ENCODE data around the gene MEMO1.
"Not testable (repeated sequence)": the region's sequence is repeated elsewhere in the genome, so short reads cannot be mapped to it uniquely, and the experiment has no call there.

MEMO1 gene

DNA sequence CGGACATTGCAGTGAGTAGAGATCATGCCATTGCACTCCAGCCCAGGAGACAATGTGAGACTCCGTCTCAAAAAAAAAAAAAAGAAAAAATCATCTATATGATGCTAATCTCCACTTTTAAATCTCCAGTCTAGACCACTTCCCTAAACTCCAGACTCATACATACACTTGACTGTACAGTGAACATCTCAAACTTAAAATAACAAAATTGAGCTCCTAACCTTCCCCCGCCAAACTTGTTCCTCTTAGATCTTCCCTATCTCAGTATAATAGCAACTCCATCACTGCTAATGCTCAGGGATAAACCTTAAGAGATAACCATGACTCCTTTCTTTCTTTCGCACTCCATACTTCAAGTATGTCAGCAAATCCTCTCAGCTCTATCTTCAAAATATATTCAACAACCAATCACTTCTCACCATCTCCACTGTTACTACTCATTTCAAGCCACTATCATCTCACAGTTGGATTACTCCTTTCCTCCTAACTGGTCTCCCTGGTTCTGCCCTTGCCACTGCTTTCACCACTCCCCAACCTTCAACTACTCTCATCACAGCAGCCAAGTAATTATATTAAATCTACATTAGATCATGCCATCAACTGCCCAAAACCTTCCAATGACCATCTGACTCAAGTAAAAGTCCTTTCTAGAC is 12.0 kb downstream of the MEMO1 start:
- no peak for DNase-seq (ENCODE audit: low read depth in 2 of 2)

- DNase-seq (ENCODE audit: low read depth in 2 of 2), result no peak
These were observed 13.2 kb downstream of the MEMO1 start for GRCh38 chr2:31997653-31998052.

GRCh38 chr2:31996571-31997150 is 14.1 kb downstream of the MEMO1 start:
- DNase-seq (ENCODE audit: low read depth in 2 of 2), result no peak

- no peak for DNase-seq (ENCODE audit: low read depth in 2 of 2)
These were observed 17.9 kb downstream of the MEMO1 start for GRCh38 chr2:31992934-31993333.

DNA sequence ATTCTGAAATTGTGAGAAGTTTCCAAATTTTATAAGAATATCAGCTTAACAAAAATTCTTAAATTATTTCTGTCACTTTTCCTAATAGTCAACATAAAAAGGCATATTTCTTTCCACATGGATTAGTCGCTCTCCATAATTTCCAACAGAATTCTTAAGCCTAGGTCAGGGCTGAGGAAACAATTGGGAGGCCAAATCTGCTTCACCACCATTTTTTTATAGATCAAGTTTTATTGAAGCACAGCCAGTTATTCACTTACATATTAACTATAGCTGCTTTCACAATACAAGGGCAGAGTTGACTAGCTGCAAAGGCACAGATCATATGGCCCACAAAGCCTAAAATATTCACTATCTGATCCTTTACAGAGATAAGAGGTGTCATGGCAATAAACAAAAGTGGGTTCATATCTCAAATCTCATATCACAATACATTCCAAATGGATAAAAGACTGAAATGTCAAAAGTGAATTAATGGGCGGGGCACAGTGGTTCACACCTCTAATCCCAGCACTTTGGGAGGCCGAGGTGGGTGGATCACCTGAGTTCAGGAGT is 18.7 kb downstream of the MEMO1 start:
- DNase-seq (ENCODE audit: low read depth in 2 of 2), result no peak

- no peak for DNase-seq (ENCODE audit: low read depth in 2 of 2)
These were observed 20.9 kb downstream of the MEMO1 start for GRCh38 chr2:31989946-31990345.

DNA sequence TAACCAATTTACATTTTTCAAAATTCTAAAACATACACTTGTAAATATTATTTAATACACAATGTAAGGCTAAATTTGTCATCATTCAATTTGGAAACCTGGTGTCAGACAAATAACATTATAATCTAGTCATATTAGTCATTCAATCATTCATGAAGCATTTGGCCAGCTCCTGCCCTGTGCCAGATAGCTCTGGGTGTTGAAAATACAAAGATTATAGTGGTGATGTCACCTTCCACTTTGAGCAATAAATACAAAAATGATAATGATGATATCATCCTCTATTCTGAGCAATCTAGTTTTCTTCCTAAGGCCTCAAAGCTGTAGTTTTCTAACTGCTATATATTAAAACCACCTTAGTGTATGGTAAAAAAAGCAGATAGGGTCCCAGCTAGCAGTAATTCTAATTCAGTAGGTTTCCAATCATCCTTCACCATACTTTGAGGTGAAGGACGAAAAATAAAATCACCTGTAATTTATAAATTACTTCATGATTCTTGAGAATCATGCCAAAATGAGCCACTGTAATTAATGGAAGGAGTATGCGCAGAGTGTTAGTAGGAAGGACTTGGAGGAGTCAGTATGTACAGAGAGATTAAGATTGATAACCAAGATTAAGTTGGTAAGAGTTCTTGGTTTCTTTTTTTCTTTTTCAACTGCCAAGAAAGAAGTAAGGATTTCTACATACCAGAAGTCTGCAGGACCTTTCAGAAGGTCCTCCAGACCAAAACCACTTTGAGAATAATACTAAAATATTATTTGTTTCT is 23.2 kb downstream of the MEMO1 start:
- DNase-seq (ENCODE audit: low read depth in 2 of 2), result no peak

- DNase-seq (ENCODE audit: low read depth in 2 of 2), result no peak
These were observed 23.9 kb downstream of the MEMO1 start for GRCh38 chr2:31986906-31987305.

- DNase-seq (ENCODE audit: low read depth in 2 of 2), result no peak
These were observed 26.9 kb downstream of the MEMO1 start for GRCh38 chr2:31983762-31984467.

- no peak for DNase-seq (ENCODE audit: low read depth in 2 of 2)
These were observed 30.0 kb downstream of the MEMO1 start for GRCh38 chr2:31980674-31981356.

DNA sequence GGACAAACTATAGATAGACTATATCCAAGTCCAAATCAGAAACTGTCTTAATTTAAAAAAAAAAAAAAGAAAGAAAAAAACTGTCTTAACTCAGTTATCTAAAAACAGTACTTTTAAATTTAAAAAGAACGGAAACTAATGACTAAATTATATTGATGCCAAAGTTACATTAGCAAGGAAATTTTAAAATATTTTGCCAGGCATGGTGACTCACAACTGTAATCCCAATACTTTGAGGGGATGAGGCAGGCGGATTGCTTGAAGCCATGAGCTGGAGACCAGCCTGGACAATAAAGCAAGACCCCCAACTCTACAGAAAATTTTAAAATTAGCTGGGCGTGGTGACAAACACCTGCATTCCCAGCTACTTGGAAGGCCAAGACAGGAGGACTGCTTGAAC is 30.9 kb downstream of the MEMO1 start:
- DNase-seq (ENCODE audit: low read depth in 2 of 2), result no peak

DNA sequence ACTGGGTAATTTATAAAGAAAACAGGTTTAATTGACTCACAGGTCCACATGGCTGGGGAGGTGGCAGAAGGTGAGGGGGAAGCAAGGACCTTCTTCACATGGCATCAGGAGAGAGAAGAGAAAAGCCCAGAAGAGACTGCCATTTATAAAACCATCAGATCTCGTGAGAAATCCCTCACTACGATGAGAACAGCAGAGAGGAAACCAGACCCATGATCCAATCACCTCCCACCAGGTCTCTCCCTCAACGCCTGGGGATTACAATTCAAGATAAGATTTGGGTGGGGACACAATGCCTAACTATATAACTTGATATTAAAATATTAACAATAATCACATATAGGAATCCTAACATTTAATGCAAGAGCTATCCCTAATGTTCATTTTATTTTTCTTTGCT is 31.8 kb downstream of the MEMO1 start:
- no peak for DNase-seq (ENCODE audit: low read depth in 2 of 2)

DNA sequence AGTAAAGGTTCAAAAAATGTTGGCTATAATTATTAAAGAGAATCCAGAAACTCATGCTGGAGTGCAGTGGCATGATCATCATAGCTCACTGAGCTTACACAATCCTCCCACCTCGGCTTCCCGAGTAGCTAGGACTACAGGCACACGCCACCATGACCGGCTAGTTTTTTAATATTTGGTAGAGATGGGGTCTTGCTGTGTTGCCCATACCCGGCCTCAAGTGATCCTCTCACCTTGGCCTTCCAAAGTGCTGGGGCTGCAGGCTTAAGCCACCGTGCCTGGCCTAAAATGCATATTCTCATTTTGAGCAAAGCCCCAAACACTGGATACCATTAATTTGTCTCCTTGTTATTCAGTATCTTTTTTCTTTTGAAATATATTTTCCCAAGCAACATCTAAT is 32.4 kb downstream of the MEMO1 start:
- no peak for DNase-seq (ENCODE audit: low read depth in 2 of 2)

DNA sequence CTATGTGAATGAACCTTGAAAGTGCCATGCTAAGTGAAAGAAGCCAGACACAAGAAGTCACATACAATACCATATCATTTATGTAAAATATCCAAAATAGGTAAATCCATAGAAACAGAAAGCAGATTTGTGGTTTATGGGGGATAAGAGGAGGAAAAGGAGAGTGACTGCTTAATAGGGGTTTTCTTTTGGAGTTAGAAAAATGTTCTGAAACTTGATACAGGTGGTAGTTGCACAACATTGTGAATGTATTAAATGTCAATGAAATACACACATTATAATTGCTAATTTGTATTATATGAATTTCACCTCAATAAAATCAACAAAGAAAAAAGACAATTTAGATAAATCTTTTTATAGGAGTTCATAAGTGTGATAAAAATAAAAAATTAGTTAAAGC is 37.1 kb downstream of the MEMO1 start:
- DNase-seq (ENCODE audit: low read depth in 2 of 2), result no peak

DNA sequence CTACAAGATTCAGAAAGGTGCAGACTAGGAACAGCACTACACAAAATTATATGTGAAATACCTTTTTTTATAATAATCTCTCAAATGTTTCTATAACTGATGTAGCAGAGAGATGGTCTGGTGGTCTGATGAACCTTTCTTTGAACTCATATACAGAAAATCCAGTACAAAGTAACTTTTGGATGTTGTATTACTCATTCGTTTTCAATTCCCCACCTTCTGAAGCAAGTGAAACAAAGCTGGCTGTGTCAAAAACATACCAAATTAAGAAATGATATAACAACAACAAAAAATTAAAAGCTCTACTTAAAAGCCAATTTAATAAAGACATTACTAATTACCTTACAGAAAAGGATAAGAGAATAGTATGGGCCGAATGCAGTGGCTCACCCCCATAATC is 38.7 kb downstream of the MEMO1 start:
- DNase-seq (ENCODE audit: low read depth in 2 of 2), result no peak

GRCh38 chr2:31969178-31969577 is 41.6 kb downstream of the MEMO1 start:
- DNase-seq (ENCODE audit: low read depth in 2 of 2), result no peak

DNA sequence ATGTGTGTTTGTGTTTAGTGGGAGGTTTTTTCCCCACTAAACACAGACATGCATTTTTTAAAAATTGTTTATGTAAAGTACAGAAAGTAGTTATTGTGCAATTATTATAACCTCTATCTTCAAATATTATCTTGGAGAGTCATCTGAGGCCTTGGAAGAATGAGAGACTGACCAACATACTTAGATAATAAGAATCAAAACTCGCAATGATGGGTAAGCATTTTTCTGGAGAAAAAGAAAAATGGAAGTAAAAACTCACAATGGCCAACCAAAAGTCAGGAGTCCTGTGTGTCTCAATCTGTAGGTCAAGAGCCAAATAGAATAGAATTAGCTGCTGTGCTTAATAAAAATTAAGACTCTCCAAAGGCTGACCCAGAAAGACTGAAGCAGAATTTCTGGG is 43.0 kb downstream of the MEMO1 start:
- DNase-seq (ENCODE audit: low read depth in 2 of 2), result no peak

DNA sequence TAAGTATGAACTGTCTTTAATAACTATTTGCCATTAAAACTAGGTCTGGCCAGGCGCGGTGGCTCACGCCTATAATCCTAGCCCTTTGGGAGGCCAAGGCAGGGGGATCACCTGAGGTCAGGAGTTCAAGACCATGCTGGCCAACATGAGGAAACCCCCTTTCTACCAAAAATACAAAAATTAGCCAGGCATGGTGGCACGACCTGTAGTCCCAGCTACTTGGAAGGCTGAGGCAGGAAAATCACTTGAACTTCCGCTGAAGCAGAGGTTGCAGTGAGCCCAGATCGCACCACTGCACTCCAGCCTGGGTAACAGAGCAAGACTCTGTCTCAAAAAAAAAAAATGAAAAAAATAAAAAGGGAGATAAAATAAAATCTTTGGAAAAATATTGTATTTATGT is 44.4 kb downstream of the MEMO1 start:
- not testable (repeated sequence) for DNase-seq (ENCODE audit: low read depth in 2 of 2)

DNA sequence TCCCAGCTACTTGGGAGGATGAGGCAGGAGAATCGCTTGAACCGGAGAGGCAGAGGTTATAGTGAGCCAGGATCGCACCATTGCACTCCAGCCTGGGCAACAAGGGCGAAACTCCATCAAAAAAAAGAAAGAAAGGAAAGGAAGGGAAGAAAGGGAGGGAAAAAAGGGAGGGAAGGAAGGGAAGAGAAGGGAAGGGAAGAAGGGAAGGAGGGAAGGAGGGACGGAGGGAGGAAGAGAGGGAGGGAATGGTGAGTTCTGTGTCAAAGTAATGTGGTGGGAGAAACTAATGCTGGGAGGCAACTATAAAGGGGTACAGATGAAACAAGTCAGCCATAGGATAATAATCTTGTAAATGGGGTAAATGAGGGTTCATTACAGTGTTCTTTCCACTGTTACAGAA is 45.7 kb downstream of the MEMO1 start:
- no peak for DNase-seq (ENCODE audit: low read depth in 2 of 2)

GRCh38 chr2:31962757-31963361 is 47.9 kb downstream of the MEMO1 start:
- no peak for DNase-seq (ENCODE audit: low read depth in 2 of 2)

DNA sequence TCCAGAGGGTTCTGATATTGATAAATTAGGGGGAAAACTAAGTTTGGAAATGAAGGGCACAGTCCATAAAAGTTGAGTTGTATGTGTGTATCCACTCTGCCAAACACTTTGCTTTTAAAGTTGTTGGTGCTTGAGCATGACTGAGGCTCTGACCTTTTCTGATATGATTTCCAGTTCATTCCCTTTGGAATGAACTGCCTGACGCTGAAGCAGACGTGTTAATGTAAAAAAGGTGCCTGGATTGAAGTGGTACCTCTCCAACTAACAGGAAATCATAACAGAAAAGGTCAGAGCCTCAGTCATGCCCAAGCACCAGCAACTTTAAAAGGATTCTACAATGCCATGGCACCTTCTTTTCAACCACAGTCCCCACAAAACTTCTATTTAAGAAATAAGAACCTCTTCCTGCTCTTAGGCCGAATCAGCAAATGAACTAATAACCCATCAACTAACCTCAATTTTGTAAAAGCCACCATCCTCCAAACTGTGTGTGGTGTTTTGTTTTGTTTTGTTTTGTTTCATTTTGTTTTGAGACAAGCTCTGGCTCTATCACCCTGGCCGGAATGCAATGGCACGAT is 52.6 kb downstream of the MEMO1 start:
- DNase-seq (ENCODE audit: low read depth in 2 of 2), result no peak
